ENCODE data around the gene SORCS2.

DNA sequence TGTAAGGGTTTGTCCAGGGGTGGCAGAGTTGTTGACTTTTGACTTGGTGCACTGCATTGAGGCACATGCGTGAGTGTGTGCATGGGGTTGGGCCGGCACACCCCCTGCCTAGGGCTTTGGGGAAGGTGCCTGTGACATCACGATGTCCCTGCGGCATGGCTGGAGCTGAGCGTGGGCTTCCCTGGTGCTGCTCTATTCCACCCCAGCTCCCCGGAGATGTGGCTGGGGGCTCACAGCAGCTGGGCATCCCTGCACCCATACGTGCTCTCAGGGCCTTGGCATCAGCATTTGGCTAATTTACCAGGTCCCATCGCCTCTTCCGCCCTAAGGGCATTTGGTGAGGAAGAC lies 236.7 kb downstream of the SORCS2 start:
- no peak for TF ChIP-seq POLR2A (IDR thresholded peaks at IDR 0.05)
- TF ChIP-seq, protein P1, sequence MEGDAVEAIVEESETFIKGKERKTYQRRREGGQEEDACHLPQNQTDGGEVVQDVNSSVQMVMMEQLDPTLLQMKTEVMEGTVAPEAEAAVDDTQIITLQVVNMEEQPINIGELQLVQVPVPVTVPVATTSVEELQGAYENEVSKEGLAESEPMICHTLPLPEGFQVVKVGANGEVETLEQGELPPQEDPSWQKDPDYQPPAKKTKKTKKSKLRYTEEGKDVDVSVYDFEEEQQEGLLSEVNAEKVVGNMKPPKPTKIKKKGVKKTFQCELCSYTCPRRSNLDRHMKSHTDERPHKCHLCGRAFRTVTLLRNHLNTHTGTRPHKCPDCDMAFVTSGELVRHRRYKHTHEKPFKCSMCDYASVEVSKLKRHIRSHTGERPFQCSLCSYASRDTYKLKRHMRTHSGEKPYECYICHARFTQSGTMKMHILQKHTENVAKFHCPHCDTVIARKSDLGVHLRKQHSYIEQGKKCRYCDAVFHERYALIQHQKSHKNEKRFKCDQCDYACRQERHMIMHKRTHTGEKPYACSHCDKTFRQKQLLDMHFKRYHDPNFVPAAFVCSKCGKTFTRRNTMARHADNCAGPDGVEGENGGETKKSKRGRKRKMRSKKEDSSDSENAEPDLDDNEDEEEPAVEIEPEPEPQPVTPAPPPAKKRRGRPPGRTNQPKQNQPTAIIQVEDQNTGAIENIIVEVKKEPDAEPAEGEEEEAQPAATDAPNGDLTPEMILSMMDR (IDR thresholded peaks at IDR 0.05 in 4 of 5, conservative IDR thresholded peaks at IDR 0.05 in 1 of 5) = no peak

Data from gastrocnemius medialis (tissue), 4 donors.